Ishikawa (cell line): ENCODE measurements around the gene PYGL.

Source experiments
- CEBPB ChIP-seq: IDR thresholded peaks from 2 replicates; pipeline ENCODE4 v1.6.1; 2012
- EP300 ChIP-seq: IDR thresholded peaks from 2 replicates; pipeline ENCODE4 v1.6.1; 2012; ENCODE audit warnings: borderline replicate concordance
- FOXM1 ChIP-seq: IDR thresholded peaks from 2 replicates; pipeline ENCODE4 v1.6.1; 2012; ENCODE audit warnings: low read depth, borderline replicate concordance
- MAX ChIP-seq: IDR thresholded peaks from 2 replicates; pipeline ENCODE4 v1.6.1; 2012
- RAD21 ChIP-seq: IDR thresholded peaks from 2 replicates; pipeline ENCODE4 v1.6.1; 2012; ENCODE audit warnings: low read depth
- REST ChIP-seq: IDR thresholded peaks from 2 replicates; pipeline ENCODE4 v1.6.1; 2012; ENCODE audit warnings: low read depth, mild to moderate bottlenecking
- TAF1 ChIP-seq: IDR thresholded peaks from 2 replicates; pipeline ENCODE4 v1.6.1; 2012; ENCODE audit warnings: low read depth, mild to moderate bottlenecking
- TCF12 ChIP-seq: IDR thresholded peaks from 2 replicates; pipeline ENCODE4 v1.6.1; 2012; ENCODE audit warnings: low read depth
- USF1 ChIP-seq: IDR thresholded peaks from 2 replicates; pipeline ENCODE4 v1.6.1; 2012
- YY1 ChIP-seq: IDR thresholded peaks from 2 replicates; pipeline ENCODE4 v1.6.1; 2012; ENCODE audit warnings: low read depth

- TF ChIP-seq TAF1: no peak
- no peak for TF ChIP-seq YY1
- no peak for TF ChIP-seq EP300
- TF ChIP-seq FOXM1: no peak
- TF ChIP-seq MAX: no peak
- no peak for TF ChIP-seq USF1
- no peak for TF ChIP-seq RAD21
- no peak for TF ChIP-seq CEBPB
- no peak for TF ChIP-seq TCF12
- TF ChIP-seq REST: no peak
Measured at GRCh38 chr14:50920482-50921230, 23.6 kb downstream of the PYGL start.
